Activated CD4-positive, alpha-beta memory T cell treated with anti-CD3 and anti-CD28 coated beads for 36 hours (primary cell): ENCODE results near the gene EEFSEC. TPM values are rescaled to one million over a fixed set of nuclear protein-coding genes. Genes with fewer than 3 reads are reported as not detected.

ENCODE experiments used
- CTCF ChIA-PET: fragments of 350-600 bp; sonication (Branson Sonifier 250); formaldehyde crosslinking; loops from one replicate; lab custom pipeline; 2021; ENCODE audit warnings: antibody characterized with exemption, inconsistent platforms; lab: Charles Lee
- POLR2A ChIA-PET: fragments of 350-600 bp; sonication (Branson Sonifier 250); formaldehyde crosslinking; loops from one replicate; lab custom pipeline; 2021; ENCODE audit warnings: antibody characterized with exemption; lab: Charles Lee
- DNase-seq: peaks from one replicate; pipeline ENCODE4 v3.0.0-alpha.2; 2020
- H3K27ac Mint-ChIP-seq: one replicate; pipeline ENCODE4 v1.8.0; 2021; ENCODE audit warnings: mixed read lengths
- H3K27me3 Mint-ChIP-seq: one replicate; pipeline ENCODE4 v1.8.0; 2021; ENCODE audit warnings: mixed read lengths
- H3K36me3 Mint-ChIP-seq: one replicate; pipeline ENCODE4 v1.8.0; 2021; ENCODE audit warnings: mixed read lengths
- H3K4me1 Mint-ChIP-seq: one replicate; pipeline ENCODE4 v1.8.0; 2021; ENCODE audit warnings: low read depth, mixed read lengths
- H3K4me3 Mint-ChIP-seq: one replicate; pipeline ENCODE4 v1.8.0; 2021; ENCODE audit warnings: mild to moderate bottlenecking, mixed read lengths
- H3K9me3 Mint-ChIP-seq: one replicate; pipeline ENCODE4 v1.8.0; 2021; ENCODE audit warnings: mixed read lengths
- intact Hi-C: fragments of 100-400 bp; cut with micrococcal nuclease; formaldehyde crosslinking; loops from one replicate; pipeline ENCODE4 v1.15.1; 2023
- total RNA-seq, 2 experiments: library from RNA; stranded (reverse); gene quantifications; one replicate each; pipeline ENCODE4 v1.2.3, GENCODE V29; 2021

The EEFSEC gene
- total RNA-seq, 2 experiments from 2014 or later = 16.1 to 17.2 TPM

DNA sequence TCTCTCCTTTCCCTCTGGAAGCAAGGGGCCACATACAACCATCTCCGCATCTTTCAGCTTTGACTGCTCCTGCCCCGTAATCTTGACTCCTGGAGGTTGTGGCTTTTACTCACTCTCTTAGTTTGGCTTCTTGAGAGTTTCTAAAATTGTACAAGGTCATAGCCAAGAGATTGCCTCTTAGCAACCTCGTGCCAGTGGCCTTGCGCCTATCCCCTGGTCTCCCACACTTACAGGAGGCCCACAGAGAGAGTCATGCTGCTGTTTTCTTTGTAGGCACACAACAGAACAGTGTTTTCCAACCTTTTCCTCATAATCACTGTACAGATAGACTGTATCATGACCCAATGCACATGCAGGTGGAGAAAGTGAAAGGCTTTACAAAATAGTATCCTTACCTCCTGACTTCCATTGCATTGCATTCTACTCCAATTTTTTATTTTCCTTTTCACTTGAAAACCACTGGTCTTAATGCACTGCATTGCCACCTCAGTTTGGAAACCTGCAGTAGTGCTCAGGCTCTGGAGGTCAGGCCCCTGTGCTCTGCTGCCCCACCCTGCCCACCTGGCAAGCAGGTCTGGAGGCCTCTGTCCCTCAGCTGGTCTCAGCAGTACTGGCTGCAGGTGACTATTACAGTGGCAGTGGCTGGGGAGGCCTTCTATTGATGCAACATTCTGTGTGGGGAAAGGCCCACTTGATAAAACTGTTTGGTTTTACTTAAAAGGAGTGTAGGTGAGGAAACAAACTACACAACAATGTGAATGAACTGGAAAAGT is 157.2 kb downstream of the EEFSEC start:
- Mint-ChIP-seq H3K27me3 (no peaks in the 10 kb centered on the region), H3K36me3 (peaks cover 11% of the 10 kb centered on the region), H3K9me3 (no peaks in the 10 kb centered on the region), H3K27ac (no peak overlapping the region), H3K4me3 (no peak overlapping the region), H3K4me1 (peaks cover 20% of the 10 kb centered on the region)
- POLR2A ChIA-PET = no interaction called here
- DNase-seq = no peak
- intact Hi-C loops = no loop called here
- CTCF ChIA-PET = no interaction called here

DNA sequence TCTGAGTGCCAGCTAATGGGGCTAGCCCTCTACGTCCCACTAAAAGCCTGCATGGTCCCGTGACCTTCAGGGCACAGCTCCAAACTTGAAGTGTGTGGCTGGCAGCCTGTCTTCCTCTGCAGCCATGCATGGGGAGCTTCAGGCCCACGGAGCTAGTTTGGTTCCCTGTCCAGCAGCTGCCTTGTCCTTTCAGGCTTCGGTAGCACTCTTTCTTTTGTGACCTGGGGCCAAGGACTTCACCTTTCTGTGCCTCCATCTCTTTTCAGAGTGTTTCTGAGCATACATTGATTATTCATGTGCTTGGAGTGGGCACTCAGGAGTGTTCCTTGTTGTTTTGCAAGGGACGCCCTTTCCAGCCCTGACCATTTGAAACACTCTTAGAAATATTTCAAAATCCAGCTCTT is 158.2 kb downstream of the EEFSEC start:
- ChIA-PET POLR2A (no interaction called here), CTCF (interaction anchor here (1.0 kb wide), 1 partner anchor 10 kb away, joined by 3 read pairs; no protein-coding TSS in a partner anchor)
- no peaks in the 10 kb centered on the region for H3K9me3 Mint-ChIP-seq
- no peak overlapping the region for H3K27ac Mint-ChIP-seq
- no peak overlapping the region for H3K4me3 Mint-ChIP-seq
- peaks cover 29% of the 10 kb centered on the region for H3K4me1 Mint-ChIP-seq
- intact Hi-C loops = no loop called here
- no peaks in the 10 kb centered on the region for H3K27me3 Mint-ChIP-seq
- DNase-seq = no peak
- H3K36me3 Mint-ChIP-seq = peaks cover 11% of the 10 kb centered on the region

DNA sequence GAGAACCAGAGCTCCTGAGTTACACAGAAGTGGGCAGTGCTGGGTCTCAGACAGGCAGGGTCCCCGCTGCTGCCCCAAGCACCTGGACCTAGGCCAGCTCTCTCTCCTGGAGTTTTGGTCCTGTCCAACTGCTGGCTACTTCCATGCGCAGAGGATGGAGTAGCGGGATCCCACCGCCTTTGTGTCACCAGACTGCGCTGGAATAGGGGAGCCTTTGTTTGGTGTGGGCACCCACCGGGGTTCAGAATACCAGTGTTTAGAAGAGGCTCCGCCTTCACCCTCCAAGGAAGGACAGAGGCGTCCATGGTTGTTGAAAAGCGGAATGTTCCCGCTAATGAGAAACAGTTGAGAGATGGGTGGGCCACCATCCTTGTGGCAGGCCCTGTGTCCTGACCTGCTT is 159.0 kb downstream of the EEFSEC start:
- CTCF ChIA-PET = interaction anchor here (1.0 kb wide), 1 partner anchor 10 kb away, joined by 3 read pairs; no protein-coding TSS in a partner anchor
- H3K4me1 Mint-ChIP-seq = peaks cover 37% of the 10 kb centered on the region
- H3K36me3 Mint-ChIP-seq = peaks cover 11% of the 10 kb centered on the region
- DNase-seq = no peak
- intact Hi-C loops = no loop called here
- H3K27me3 Mint-ChIP-seq = no peaks in the 10 kb centered on the region
- H3K4me3 Mint-ChIP-seq = no peak overlapping the region
- H3K9me3 Mint-ChIP-seq = no peaks in the 10 kb centered on the region
- no peak overlapping the region for H3K27ac Mint-ChIP-seq
- POLR2A ChIA-PET = no interaction called here

DNA sequence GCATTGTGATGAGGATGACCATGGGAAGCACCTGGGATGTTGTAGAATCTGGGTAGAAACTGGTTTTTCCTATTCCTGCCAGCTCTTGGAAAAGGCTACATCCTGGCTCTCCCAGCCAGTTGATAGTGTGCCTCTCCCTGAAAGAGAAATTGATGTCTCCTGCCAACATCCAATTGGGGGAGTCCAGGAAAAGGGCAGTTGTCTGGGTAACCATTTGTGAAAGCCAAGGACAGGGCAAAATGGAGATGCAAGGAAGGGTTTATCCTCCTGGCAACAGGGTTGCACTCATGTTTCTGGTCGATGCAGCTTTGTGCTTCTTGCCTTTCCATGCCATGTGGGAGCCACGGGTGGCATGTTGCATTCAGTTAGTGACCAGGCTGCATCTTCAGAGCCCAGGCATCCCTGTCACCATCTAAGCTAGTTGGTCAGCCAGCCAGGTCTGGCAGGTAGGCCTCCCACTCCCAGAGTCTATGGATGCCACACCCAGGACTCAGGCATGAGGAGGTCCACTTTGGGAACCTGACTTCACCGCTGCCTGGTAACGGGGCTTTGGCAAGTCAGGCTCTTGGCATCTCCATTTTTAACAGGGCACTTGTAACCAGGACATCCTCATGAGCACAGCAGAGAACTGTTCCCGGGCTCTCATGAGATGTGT is 159.9 kb downstream of the EEFSEC start:
- Mint-ChIP-seq H3K27ac (no peak overlapping the region), H3K27me3 (no peaks in the 10 kb centered on the region), H3K4me1 (peaks cover 46% of the 10 kb centered on the region), H3K9me3 (no peaks in the 10 kb centered on the region), H3K4me3 (no peak overlapping the region), H3K36me3 (peaks cover 11% of the 10 kb centered on the region)
- ChIA-PET POLR2A (no interaction called here), CTCF (no interaction called here)
- intact Hi-C loops = no loop called here
- DNase-seq = no peak

DNA sequence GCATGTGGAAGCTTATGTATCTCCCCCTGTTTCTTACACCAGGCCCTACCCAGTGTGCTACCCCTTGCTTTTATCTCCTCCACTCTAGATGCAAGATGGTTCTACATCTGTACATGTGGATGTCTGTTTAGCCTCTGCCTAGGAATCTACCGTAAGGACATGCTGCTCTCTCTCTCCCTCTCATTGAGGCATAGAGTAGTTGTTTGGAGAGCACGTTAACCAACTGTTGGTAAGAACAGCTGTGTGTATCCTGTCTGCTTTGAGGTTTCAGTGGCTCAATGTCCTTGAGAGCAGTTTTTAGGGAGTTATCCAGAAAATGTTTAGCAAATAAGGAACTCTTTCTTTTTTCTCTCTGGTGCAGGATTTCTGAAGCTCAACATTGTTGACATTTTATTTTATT is 160.7 kb downstream of the EEFSEC start:
- intact Hi-C loops = loop anchor here (2.0 kb wide), 1 partner anchor 19 kb away; no protein-coding TSS in a partner anchor
- Mint-ChIP-seq H3K27me3 (no peaks in the 10 kb centered on the region), H3K4me1 (peaks cover 48% of the 10 kb centered on the region), H3K27ac (no peak overlapping the region), H3K36me3 (peaks cover 9% of the 10 kb centered on the region), H3K4me3 (no peak overlapping the region), H3K9me3 (no peaks in the 10 kb centered on the region)
- CTCF ChIA-PET = no interaction called here
- no peak for DNase-seq
- POLR2A ChIA-PET = no interaction called here

DNA sequence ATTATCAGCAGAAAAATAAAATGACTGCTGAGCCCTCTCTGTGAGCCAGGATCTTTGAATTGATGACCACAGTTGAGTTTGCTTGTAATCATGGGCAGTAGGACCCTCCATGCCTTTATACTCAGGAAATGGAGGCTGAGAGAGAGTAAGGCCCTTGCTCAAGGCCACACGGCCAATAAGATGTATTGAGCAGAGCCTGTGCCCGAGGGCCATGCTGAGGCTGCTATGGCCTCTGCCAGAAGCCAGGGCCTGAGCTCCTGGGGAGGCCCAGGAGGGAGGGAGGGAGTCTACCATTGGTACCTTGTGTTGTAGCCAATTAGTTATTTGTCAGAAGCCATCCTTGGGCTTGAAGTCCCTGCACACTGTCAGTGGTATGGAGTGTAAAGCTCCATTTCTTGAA is 162.0 kb downstream of the EEFSEC start:
- Mint-ChIP-seq H3K4me1 (peaks cover 48% of the 10 kb centered on the region), H3K9me3 (no peaks in the 10 kb centered on the region), H3K4me3 (no peak overlapping the region), H3K27ac (no peak overlapping the region), H3K27me3 (no peaks in the 10 kb centered on the region), H3K36me3 (peaks cover 7% of the 10 kb centered on the region)
- intact Hi-C loops = loop anchor here (2.0 kb wide), 1 partner anchor 21 kb away; no protein-coding TSS in a partner anchor
- POLR2A ChIA-PET = no interaction called here
- CTCF ChIA-PET = no interaction called here
- DNase-seq = no peak

DNA sequence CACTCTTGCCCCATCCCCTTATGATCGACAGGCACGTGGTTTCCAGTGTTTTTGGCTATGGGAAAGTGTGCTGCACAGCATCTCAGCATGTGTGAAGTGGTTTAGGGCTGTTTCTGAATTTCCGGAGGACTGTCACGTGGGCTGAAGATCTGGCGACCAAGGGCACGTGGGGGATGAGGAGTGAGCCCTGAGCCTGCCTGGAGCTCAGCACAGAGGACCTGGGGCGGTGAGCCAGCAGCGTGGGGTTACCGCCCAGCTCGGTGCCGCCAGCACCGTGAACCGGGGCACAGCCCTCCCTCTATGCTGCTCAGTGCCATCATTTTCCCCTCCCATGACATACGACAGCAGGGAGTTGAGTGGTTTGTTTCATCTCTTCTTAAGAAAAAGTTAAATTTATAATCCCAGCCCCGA is 163.2 kb downstream of the EEFSEC start:
- CTCF ChIA-PET = no interaction called here
- no peaks in the 10 kb centered on the region for H3K27me3 Mint-ChIP-seq
- POLR2A ChIA-PET = no interaction called here
- peaks cover 4% of the 10 kb centered on the region for H3K36me3 Mint-ChIP-seq
- H3K9me3 Mint-ChIP-seq = no peaks in the 10 kb centered on the region
- H3K4me3 Mint-ChIP-seq = peak overlapping the region; percentile 12
- peaks cover 46% of the 10 kb centered on the region for H3K4me1 Mint-ChIP-seq
- H3K27ac Mint-ChIP-seq = peak overlapping the region; percentile 68
- peak; percentile 78 for DNase-seq
- intact Hi-C loops = no loop called here

DNA sequence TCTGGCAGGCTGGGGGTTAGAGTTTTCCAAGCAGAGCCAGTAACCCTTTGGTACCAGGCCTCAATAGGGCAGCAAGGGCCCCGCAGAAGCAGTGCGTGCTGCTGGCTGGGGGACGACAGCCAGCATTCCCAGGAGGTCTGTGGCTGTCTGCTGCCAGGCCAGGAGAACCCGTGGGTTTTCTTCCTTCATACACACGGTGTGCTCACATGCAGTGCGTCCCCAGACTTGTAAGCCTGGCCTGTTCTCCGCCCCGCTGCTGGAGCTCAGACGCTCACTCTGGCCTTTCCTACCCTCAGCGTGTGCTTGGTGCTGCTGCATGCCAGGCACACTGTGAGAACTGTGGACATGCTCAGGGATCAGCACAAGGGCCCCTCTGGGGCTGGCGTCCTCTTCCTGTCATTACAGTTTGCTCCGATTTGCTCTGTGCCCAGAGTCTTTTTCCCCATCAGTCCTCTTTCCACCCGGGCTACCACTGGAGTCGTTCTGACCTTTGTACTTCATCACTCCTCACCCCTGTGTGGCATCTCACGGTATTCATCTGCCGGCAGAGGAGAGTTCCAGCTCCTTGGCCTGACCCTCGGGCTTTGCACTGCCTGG is 163.9 kb downstream of the EEFSEC start:
- no peaks in the 10 kb centered on the region for H3K36me3 Mint-ChIP-seq
- H3K4me3 Mint-ChIP-seq = no peak overlapping the region
- no peaks in the 10 kb centered on the region for H3K9me3 Mint-ChIP-seq
- no peak for DNase-seq
- intact Hi-C loops = no loop called here
- no peaks in the 10 kb centered on the region for H3K27me3 Mint-ChIP-seq
- POLR2A ChIA-PET = no interaction called here
- peaks cover 48% of the 10 kb centered on the region for H3K4me1 Mint-ChIP-seq
- H3K27ac Mint-ChIP-seq = peak overlapping the region; percentile 70
- CTCF ChIA-PET = no interaction called here

DNA sequence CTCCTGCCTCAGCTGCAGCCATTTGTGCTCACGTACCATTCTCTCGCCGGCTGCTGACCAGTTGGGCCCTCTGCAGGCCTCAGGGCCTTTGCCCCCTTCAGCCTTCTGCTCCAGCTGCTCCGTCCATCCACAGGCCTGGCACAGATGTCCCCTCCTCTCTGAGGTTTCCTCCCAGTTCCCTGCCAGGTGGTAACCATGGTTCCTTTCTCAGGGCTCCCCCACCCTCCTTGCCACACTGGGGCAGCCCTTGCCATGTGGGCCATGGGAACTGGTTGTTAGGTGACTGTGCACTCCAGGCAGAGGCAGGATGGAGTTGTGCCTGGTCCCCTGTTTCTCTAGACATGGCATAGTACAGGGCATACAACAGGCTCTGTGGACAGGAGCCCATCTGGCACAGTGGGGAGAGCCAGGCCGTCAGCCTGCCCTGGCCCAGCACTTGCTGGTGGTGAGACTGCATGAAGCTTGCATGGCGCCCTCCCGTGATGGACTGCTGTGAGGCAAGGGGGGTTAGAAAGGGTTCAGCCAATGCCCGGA is 164.5 kb downstream of the EEFSEC start:
- no peaks in the 10 kb centered on the region for H3K36me3 Mint-ChIP-seq
- no peak overlapping the region for H3K4me3 Mint-ChIP-seq
- CTCF ChIA-PET = no interaction called here
- no peak for DNase-seq
- POLR2A ChIA-PET = no interaction called here
- peak overlapping the region; percentile 70 for H3K27ac Mint-ChIP-seq
- H3K27me3 Mint-ChIP-seq = no peaks in the 10 kb centered on the region
- H3K4me1 Mint-ChIP-seq = peaks cover 48% of the 10 kb centered on the region
- intact Hi-C loops = no loop called here
- H3K9me3 Mint-ChIP-seq = no peaks in the 10 kb centered on the region

DNA sequence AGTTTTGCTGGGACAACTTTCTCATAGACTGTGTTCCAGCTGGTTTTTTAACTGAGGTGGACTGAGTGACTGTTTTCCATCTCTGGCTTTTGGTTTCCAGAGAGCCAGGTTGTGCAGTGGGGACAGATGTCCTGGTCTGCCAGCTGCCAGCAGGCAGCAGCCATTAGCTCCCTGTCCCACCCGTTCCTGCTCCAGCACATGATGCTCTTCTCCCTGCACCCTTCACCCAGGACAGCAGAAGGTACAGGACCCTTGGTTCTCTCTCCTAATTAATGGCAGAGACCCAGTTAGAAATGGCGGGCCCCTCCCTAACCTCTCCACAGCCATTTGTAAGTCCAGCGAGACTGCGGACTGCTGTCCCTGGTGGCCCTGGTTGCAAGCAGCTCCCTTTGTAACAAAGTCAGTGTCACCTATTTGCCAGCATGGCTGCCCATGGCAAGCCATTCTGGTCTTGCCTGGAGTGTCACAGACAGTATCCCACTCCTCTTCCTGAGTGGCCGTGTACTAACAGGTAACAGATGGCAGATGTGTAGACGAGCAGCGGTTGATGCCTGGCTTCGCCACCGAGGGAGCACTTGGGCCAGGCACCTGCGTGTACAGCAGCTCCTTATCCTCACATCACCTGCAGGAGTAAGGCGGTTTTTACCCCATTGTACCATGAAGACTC is 165.1 kb downstream of the EEFSEC start:
- POLR2A ChIA-PET = no interaction called here
- H3K9me3 Mint-ChIP-seq = no peaks in the 10 kb centered on the region
- peaks cover 48% of the 10 kb centered on the region for H3K4me1 Mint-ChIP-seq
- H3K4me3 Mint-ChIP-seq = no peak overlapping the region
- H3K27ac Mint-ChIP-seq = no peak overlapping the region
- no peak for DNase-seq
- intact Hi-C loops = no loop called here
- H3K36me3 Mint-ChIP-seq = no peaks in the 10 kb centered on the region
- no peaks in the 10 kb centered on the region for H3K27me3 Mint-ChIP-seq
- CTCF ChIA-PET = no interaction called here

DNA sequence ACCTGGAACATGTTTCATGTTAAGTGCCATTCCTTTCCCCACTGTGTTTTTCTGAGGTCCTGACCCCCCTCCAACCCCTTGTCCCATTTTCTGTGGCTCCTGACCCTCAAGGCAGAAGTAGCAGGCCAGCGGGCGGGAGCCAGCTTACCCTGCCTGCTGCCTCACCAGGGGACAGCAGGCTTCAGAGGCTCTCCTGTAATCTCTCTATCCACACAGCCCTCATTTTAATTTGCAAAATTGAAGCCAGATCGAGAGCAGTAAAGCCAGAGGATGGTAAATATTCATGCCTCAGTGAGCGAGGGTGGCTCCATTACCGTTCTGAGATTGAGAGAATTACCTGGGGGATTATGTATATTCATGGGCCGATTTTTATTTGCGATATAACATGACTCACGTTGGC is 165.8 kb downstream of the EEFSEC start:
- H3K27ac Mint-ChIP-seq = no peak overlapping the region
- no peaks in the 10 kb centered on the region for H3K36me3 Mint-ChIP-seq
- H3K9me3 Mint-ChIP-seq = no peaks in the 10 kb centered on the region
- no peaks in the 10 kb centered on the region for H3K27me3 Mint-ChIP-seq
- intact Hi-C loops = no loop called here
- H3K4me3 Mint-ChIP-seq = no peak overlapping the region
- POLR2A ChIA-PET = no interaction called here
- CTCF ChIA-PET = no interaction called here
- peaks cover 43% of the 10 kb centered on the region for H3K4me1 Mint-ChIP-seq
- no peak for DNase-seq

DNA sequence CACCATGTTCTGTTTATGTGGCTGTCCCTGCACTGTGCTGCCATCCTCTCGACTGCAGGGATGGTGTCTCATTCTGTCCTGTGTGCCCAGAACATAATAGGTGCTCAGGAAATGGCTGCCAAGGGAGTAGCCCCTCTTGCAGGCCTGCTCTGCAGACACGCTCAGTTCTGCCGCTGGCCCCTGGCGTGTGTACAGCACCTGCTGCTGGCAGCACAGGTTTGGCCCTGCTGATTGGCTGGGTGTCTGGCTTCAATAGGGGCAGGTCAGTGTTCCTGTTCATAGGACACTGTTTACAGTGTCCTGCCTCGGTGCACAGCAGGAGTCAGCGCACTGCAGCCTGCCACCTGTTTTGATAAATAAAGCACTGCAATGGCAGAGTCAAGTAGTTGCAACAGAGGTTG is 166.5 kb downstream of the EEFSEC start:
- Mint-ChIP-seq H3K4me1 (peaks cover 40% of the 10 kb centered on the region), H3K36me3 (no peaks in the 10 kb centered on the region), H3K27ac (no peak overlapping the region), H3K27me3 (no peaks in the 10 kb centered on the region), H3K9me3 (no peaks in the 10 kb centered on the region), H3K4me3 (no peak overlapping the region)
- intact Hi-C loops = loop anchor here (5.0 kb wide), 1 partner anchor 222 kb away; no protein-coding TSS in a partner anchor
- POLR2A ChIA-PET = no interaction called here
- no peak for DNase-seq
- CTCF ChIA-PET = interaction anchor here (1.1 kb wide), 1 partner anchor 225 kb away, joined by 3 read pairs; no protein-coding TSS in a partner anchor
